Psoas muscle (tissue), 8 donors: ENCODE results near the gene APOM. TPM values are rescaled to one million over a fixed set of nuclear protein-coding genes. Genes with fewer than 3 reads are reported as not detected.

Source experiments
- ATAC-seq, 4 donors: fragments of 200-7000 bp; cut with Tn5 transposase; one replicate each; pipeline ENCODE4 v1.9.1; 2020; ENCODE audit warnings: moderate library complexity in 3 of 4, mild to moderate bottlenecking in 2 of 4
- DNase-seq, 2 donors: peaks; one replicate each; pipeline ENCODE4 v3.0.0-alpha.2; 2020
- H3K27ac ChIP-seq: fragments of 200-600 bp; one replicate; pipeline ENCODE4 v1.8.0; 2022
- H3K27me3 ChIP-seq, 3 donors: fragments of 200-600 bp in 1 of 3; one replicate each; pipeline versions ENCODE4 v1.6.1 to v1.8.0; 2013 to 2022; ENCODE audit warnings: low read length in 2 of 3, mild to moderate bottlenecking in 2 of 3, moderate library complexity in 1 of 3; ENCODE audit not compliant: insufficient read depth in 3 of 3
- H3K36me3 ChIP-seq, 2 donors: fragments of 200-600 bp in 1 of 2; one replicate each; pipeline versions ENCODE4 v1.6.1 to v1.8.0; 2013 to 2022; ENCODE audit warnings: low read depth in 1 of 2, mild to moderate bottlenecking in 1 of 2, moderate library complexity in 1 of 2; ENCODE audit not compliant: insufficient read depth in 1 of 2
- H3K4me1 ChIP-seq: fragments of 200-600 bp; one replicate; pipeline ENCODE4 v1.8.0; 2022
- H3K4me3 ChIP-seq: fragments of 200-600 bp; one replicate; pipeline ENCODE4 v1.8.0; 2022; ENCODE audit warnings: mild to moderate bottlenecking
- H3K9me3 ChIP-seq: fragments of 200-600 bp; one replicate; pipeline ENCODE4 v1.8.0; 2022
- CTCF ChIP-seq: fragments of 200-600 bp; IDR thresholded peaks from one replicate; pipeline ENCODE4 v1.8.0; 2022; ENCODE audit warnings: antibody characterized with exemption
- WGBS, 3 donors: extraction: QIAGEN DNeasy Blood & Tissue Kit; methylation state at CpG; one replicate each; pipeline versions ENCODE4 v1.1.6 to v1.1.7; 2013; 5-methylcytosine and 5-hydroxymethylcytosine counted together
- intact Hi-C, 2 donors: fragments of 100-400 bp; cut with DNase I; formaldehyde crosslinking; loops; one replicate each; pipeline versions ENCODE4 v1.11.0 to v1.14.2; 2022
- polyA plus RNA-seq, 3 donors: library from polyadenylated mRNA; stranded (reverse); fragments of 200-250 nt; gene quantifications; one replicate each; pipeline ENCODE4 v1.2.3, GENCODE V29; 2013
- total RNA-seq, 4 donors: library from RNA; stranded (reverse); fragmentation: NEBNext Ultra II Directional in 2 of 4; extraction: Animal tissue kit (Norgen Biotek cat#: 25700) in 2 of 4; gene quantifications; one replicate each; pipeline versions ENCODE4 v1.2.1 to v1.2.4, GENCODE V29; 2021 to 2023
- donor health status: healthy with polysubstance abuse.
- donor health status: DM: no; HTN: no; CAD: no; lungs with moderate emphysema.
- donor health status: Bipolar disorder and iron deficiency.
- donor health status: healthy.
- donor health status: DM: yes; HTN: yes; CAD: no.
- donor health status: DM: no; HTN: no; CAD: no.
- donor health status: DM: no; HTN: no; CAD: no.
- donor health status: DM: yes; HTN: yes; CAD: no.

Gene APOM
- total and polyA plus RNA-seq, 7 donors: 1.8 to 3.5 (median 2.3) TPM

GRCh38 chr6:31633447-31633846, 22.2 kb upstream of the APOM start:
- DNase-seq (no peak), ATAC-seq (no peak)
- peaks cover 28 to 100% of the 10 kb centered on the region in 2 donors for H3K36me3 ChIP-seq
- intact Hi-C loops: no loop called here
- peaks cover 6% of the 10 kb centered on the region for H3K4me1 ChIP-seq
- no peak overlapping the region for H3K27ac ChIP-seq
- 85 to 86% (median 85%) methylated on average over 7 of the region's 7 CpGs for WGBS, 3 donors
- no peak for TF ChIP-seq CTCF
- no peak overlapping the region for H3K4me3 ChIP-seq
- no peaks in the 10 kb centered on the region for H3K9me3 ChIP-seq
- no peaks in the 10 kb centered on the region for H3K27me3 ChIP-seq

- peaks cover 26 to 100% of the 10 kb centered on the region in 2 donors for H3K36me3 ChIP-seq
- no peak overlapping the region for H3K27ac ChIP-seq
- TF ChIP-seq CTCF: no peak
- intact Hi-C loops: no loop called here
- no peak for ATAC-seq
- 88 to 92% (median 92%) methylated on average over 3 of the region's 3 CpGs for WGBS, 3 donors
- no peaks in the 10 kb centered on the region for H3K27me3 ChIP-seq
- no peak for DNase-seq
- no peaks in the 10 kb centered on the region for H3K9me3 ChIP-seq
- no peak overlapping the region for H3K4me3 ChIP-seq
- H3K4me1 ChIP-seq: peaks cover 6% of the 10 kb centered on the region
Measured at GRCh38 chr6:31634131-31634530, 21.6 kb upstream of the APOM start.

GRCh38 chr6:31634969-31635575, 20.6 kb upstream of the APOM start:
- ATAC-seq: no peak
- TF ChIP-seq CTCF: no peak

GRCh38 chr6:31636698-31637596, 18.7 kb upstream of the APOM start:
- Histone ChIP-seq H3K4me1 (peaks cover 6% of the 10 kb centered on the region), H3K36me3 (peaks cover 26 to 100% of the 10 kb centered on the region in 2 donors), H3K27me3 (no peaks in the 10 kb centered on the region), H3K27ac (peak overlapping the region; percentile 23), H3K4me3 (no peak overlapping the region), H3K9me3 (no peaks in the 10 kb centered on the region)
- TF ChIP-seq CTCF: no peak
- WGBS, 3 donors: 73 to 81% (median 78%) methylated on average over 27 of the region's 27 CpGs
- no peak for DNase-seq
- peak; percentile 11 to 46 (median 33) for ATAC-seq
- intact Hi-C loops: no loop called here

More at GRCh38 chr6:31634969-31635575, 20.6 kb upstream of the APOM start:
- Histone ChIP-seq H3K4me3 (no peak overlapping the region), H3K27me3 (no peaks in the 10 kb centered on the region), H3K4me1 (peaks cover 6% of the 10 kb centered on the region), H3K9me3 (no peaks in the 10 kb centered on the region), H3K27ac (no peak overlapping the region), H3K36me3 (peaks cover 25 to 100% of the 10 kb centered on the region in 2 donors)
- intact Hi-C loops: no loop called here
- 76 to 87% (median 76%) methylated on average over 11 of the region's 11 CpGs for WGBS, 3 donors
- DNase-seq: no peak
